Omental fat pad (tissue), 4 donors: ENCODE measurements around the gene ASMTL. TPM values are rescaled to one million over a fixed set of nuclear protein-coding genes. Genes with fewer than 3 reads are reported as not detected.
"Not testable (repeated sequence)": the region's sequence is repeated elsewhere in the genome, so short reads cannot be mapped to it uniquely, and the experiment has no call there.

Source experiments
- ATAC-seq: fragments of 150-250 bp; one replicate; pipeline ENCODE4 v1.9.1; 2016; ENCODE audit warnings: mild to moderate bottlenecking, moderate library complexity; ENCODE audit not compliant: low FRiP score
- DNase-seq: peaks from one replicate; pipeline ENCODE4 v3.0.0-alpha.2; 2019; ENCODE audit warnings: low spot score
- total RNA-seq, 4 donors: library from RNA; depleted of rRNA; stranded (reverse); fragments of >200 nt; gene quantifications; one replicate each; pipeline ENCODE4 v1.1.0, GENCODE V29; 2016
- TF ChIP-seq, protein P1 (sequence below), 3 donors: fragments of 450-650 bp; IDR thresholded peaks; one replicate each; pipeline ENCODE4 v1.5.1; 2016 to 2017; ENCODE audit warnings: antibody characterized with exemption in 3 of 3, mild to moderate bottlenecking in 3 of 3, moderate library complexity in 2 of 3

Gene ASMTL
- total RNA-seq, 4 donors from 2014 or later = 17.9 to 27.3 (median 21.8) TPM

DNA sequence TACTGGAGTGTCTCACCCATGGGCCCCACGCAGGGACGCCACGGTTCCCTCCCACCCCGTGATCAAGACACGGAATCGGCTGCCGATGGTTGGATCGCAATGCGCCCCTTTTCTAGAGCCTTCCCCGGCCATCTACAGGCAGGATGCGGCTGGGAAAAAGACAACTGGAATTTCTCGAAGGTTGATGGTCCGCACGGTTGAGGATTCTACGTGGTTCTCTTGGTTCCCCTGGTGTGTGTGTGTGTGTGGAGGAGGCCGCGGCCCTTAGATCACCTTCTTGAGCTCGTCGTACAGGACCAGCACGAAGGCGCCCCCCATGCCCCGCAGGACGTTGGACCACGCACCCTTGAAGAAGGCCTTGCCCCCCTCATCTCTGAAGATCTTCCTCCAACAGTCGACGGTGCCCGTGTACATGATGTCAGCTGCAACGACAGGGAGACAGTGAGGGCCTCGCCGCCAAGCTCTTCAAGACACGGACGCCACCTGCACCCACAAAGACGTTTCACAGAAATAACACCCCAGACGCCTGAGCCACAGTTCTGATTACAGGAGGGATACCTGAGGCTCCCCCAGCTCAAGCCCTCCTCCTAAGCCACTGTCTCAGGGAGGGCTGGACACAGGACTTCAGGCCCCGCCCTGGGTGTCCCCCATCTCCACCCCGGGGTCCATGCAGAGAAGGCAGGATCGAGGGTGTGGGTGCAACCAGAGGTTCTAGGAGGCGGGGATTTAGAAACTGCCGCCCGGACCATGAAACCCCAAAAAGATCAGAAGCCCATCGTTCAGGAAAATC is 66.2 kb downstream of the ASMTL start:
- DNase-seq = no peak
- ATAC-seq = no peak
- TF ChIP-seq, protein P1, sequence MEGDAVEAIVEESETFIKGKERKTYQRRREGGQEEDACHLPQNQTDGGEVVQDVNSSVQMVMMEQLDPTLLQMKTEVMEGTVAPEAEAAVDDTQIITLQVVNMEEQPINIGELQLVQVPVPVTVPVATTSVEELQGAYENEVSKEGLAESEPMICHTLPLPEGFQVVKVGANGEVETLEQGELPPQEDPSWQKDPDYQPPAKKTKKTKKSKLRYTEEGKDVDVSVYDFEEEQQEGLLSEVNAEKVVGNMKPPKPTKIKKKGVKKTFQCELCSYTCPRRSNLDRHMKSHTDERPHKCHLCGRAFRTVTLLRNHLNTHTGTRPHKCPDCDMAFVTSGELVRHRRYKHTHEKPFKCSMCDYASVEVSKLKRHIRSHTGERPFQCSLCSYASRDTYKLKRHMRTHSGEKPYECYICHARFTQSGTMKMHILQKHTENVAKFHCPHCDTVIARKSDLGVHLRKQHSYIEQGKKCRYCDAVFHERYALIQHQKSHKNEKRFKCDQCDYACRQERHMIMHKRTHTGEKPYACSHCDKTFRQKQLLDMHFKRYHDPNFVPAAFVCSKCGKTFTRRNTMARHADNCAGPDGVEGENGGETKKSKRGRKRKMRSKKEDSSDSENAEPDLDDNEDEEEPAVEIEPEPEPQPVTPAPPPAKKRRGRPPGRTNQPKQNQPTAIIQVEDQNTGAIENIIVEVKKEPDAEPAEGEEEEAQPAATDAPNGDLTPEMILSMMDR (IDR thresholded peaks at IDR 0.05) = no peak

DNA sequence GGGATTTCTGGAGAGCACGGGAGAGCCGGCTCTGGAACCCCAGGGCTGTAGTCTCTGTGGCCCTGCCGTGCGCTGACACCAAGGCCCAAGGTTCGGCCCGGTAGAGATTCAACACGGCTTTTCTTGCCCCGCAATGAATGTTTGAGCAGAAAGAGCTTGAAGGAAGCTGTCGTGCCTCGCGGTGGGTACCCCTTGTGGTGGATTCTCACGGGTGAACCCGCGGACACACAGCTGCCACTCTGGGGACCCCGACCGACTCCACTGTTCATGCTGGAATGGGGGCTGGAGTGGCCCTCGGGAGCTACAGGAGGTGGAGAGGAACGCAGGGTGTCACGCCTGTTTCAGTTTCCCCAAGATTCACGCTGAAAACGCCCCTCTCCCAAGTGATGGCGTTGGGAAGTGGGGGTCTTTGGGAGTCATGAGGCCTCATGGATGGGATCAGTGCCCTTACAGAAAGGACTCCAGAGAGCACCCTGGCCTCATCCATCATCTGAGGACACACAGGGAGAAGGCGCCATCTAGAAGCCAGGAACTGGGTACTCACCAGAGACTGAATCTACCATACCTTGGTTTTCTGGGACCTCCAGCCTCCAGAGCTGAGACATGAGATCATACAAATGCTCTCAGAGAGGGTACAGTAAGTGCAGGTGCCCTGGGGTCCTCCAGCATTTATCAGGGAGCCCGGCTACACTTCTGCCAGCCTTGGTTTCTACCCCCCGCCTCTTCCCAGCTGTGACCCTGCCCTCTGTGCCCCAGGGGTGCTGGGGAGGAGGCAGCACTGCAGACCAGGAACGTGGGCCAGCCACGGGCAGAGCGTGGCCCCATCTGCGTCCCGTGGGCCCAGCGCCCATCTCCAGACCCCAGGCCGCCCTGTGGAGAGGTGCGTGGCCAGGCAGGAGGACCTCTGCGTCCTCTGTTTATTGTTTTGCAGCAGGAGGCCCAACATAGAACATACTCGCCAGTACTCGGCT is 67.2 kb downstream of the ASMTL start:
- ATAC-seq (no peak), DNase-seq (no peak)
- TF ChIP-seq, protein P1 (IDR thresholded peaks at IDR 0.05) = no peak

DNA sequence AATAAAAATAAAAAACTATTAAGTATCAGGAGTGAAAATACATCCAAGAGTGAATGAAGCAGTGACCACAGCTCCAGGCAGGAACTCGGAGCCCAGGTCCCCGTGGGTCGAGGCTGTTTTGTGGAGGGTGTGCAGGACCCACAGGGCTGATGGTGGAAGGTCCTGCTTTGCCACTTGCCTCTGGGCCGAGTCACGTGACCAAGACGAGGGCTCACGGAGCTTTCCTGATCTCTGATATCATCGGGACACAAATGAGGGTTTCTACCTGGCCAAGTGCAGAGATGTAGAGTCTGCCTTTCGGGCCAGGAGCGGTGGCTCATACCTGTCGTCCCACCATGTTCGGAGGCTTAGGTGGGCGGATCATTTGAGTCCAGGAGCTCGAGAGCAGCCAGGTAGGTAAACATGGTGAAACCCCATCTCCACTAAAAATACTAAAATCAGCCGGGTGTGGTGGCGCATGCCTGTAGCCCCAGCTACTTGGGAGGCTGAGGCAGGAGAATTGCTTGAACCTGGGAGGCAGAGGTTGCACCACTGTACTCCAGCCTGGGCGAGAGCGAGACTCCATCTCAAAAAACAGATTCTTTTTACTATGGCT is 68.0 kb downstream of the ASMTL start:
- ATAC-seq (no peak), DNase-seq (no peak)
- TF ChIP-seq, protein P1 (IDR thresholded peaks at IDR 0.05) = no peak

DNA sequence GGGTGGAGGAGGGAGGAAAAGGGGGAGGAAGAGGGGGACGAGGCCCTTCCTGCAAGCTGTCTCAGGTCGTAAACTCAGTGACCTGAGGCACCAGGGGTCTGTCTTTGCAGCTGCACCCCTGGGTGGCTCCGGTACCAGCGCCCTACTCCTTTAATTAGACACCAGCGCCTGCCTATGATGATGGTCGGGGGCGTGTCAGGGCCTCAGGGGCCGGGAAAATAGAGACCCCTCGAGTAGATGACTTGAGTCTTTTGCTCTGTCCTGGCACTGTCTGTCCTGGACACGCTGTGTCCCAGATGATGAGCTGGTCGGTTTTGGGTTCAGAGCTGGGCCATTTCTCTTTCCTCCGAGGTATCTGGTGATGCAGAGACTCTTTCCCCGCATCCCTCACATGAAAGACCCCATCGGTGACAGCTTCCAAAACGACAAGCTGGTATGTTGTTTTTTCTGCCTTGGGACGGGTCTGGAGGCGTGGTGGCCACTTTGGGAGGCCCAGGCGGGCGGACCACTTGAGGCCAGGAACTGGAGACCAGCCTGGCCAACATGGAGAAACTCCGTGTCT is 72.0 kb downstream of the ASMTL start:
- TF ChIP-seq, protein P1 (IDR thresholded peaks at IDR 0.05) = no peak
- DNase-seq = no peak
- ATAC-seq = peak; percentile 7

DNA sequence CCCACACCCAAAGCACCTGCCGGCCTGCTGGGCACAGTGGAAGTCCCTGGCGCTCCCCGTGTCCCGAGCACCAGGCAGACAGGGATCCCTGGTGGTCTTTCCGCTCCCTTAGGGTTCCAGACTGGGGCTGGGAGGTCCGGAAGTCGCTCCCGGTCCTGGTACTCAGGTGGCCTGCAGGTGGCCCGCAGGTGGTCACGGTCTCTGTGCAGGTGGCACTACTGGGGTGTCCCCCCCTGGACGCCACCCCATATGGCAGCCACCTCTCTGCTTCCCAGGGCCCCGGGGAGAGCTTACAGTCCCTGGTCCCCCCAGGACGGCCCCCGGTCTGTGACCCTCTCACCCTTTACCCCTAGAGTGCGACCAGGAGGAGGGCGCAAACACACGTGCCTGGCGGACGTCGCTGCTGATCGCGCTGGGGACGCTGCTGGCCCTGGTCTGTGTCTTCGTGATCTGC is 74.4 kb downstream of the ASMTL start:
- DNase-seq = no peak
- peak; percentile 19 for ATAC-seq
- TF ChIP-seq, protein P1 (IDR thresholded peaks at IDR 0.05) = no peak

DNA sequence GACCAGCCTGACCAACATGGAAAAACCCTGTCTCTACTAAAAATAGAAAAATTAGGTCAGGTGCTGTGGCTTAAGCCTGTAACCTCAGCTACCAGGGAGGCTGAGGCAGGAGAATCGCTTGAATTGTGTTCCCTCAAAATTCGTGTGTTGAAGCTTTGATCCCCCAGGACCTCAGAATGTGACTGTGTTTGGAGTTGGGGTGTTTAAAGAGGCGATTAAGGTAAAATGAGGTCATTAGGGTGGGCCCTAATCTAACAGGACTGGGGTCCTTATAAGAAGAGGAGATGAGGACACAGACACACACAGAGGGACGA is 84.4 kb downstream of the ASMTL start:
- ATAC-seq = no peak
- no peak for DNase-seq
- TF ChIP-seq, protein P1 (IDR thresholded peaks at IDR 0.05) = no peak

DNA sequence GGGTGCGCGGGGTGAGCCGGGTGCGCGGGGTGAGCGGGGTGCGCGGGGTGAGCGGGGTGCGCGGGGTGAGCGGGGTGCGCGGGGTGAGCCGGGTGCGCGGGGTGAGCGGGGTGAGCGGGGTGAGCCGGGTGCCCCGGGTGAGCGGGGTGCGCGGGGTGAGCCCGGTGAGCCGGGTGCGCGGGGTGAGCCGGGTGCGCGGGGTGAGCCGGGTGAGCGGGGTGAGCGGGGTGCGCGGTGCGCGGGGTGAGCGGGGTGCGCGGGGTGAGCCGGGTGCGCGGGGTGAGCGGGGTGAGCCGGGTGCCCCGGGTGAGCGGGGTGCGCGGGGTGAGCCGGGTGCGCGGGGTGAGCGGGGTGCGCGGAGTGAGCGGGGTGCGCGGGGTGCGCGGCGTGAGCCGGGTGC is 86.3 kb downstream of the ASMTL start:
- not testable (repeated sequence) for DNase-seq, ATAC-seq
